ENCODE data around the gene SPDYE4.

- TF ChIP-seq CTCF (IDR thresholded peaks at IDR 0.05 in 4 of 5, conservative IDR thresholded peaks at IDR 0.05 in 1 of 5): no peak
- no peak for TF ChIP-seq POLR2A (IDR thresholded peaks at IDR 0.05)
Observed at GRCh38 chr17:8705427-8705826, 52.9 kb downstream of the SPDYE4 start.
